Raji (cell line): ENCODE measurements around the gene CCNJL.

Source experiments
- POLR2A ChIP-seq: IDR thresholded peaks from 2 replicates; pipeline ENCODE4 v1.6.1; 2011; ENCODE audit warnings: low read depth, low read length, control low read depth; ENCODE audit not compliant: insufficient read depth

Gene CCNJL

GRCh38 chr5:160312134-160312959, at the start of gene CCNJL:
TSS of gene CCNJL (minus strand) at chr5:160312564. CDS start at chr5:160311923, 641 bp downstream.
- no peak for TF ChIP-seq POLR2A

GRCh38 chr5:160361624-160362228, 49.4 kb upstream of the CCNJL start:
- no peak for TF ChIP-seq POLR2A

GRCh38 chr5:160360310-160360709, 47.9 kb upstream of the CCNJL start:
- no peak for TF ChIP-seq POLR2A

- TF ChIP-seq POLR2A = no peak
Observed at GRCh38 chr5:160359816-160360215, 47.5 kb upstream of the CCNJL start.

GRCh38 chr5:160359242-160359641, 46.9 kb upstream of the CCNJL start:
- no peak for TF ChIP-seq POLR2A

- TF ChIP-seq POLR2A = no peak
Observed at GRCh38 chr5:160357861-160358411, 45.6 kb upstream of the CCNJL start.

GRCh38 chr5:160357394-160357793, 45.0 kb upstream of the CCNJL start:
- TF ChIP-seq POLR2A = no peak

- no peak for TF ChIP-seq POLR2A
Observed at GRCh38 chr5:160356550-160357347, 44.4 kb upstream of the CCNJL start.

- TF ChIP-seq POLR2A = no peak
Observed at GRCh38 chr5:160354666-160355065, 42.3 kb upstream of the CCNJL start.

- TF ChIP-seq POLR2A = no peak
Observed at GRCh38 chr5:160353379-160353778, 41.0 kb upstream of the CCNJL start.

GRCh38 chr5:160352308-160352707, 39.9 kb upstream of the CCNJL start:
- TF ChIP-seq POLR2A = no peak

GRCh38 chr5:160349935-160350303, 37.6 kb upstream of the CCNJL start:
- TF ChIP-seq POLR2A = no peak

- TF ChIP-seq POLR2A = no peak
Observed at GRCh38 chr5:160349249-160349934, 37.0 kb upstream of the CCNJL start.

GRCh38 chr5:160348080-160348479, 35.7 kb upstream of the CCNJL start:
- TF ChIP-seq POLR2A = no peak

- TF ChIP-seq POLR2A = no peak
Observed at GRCh38 chr5:160347448-160347847, 35.1 kb upstream of the CCNJL start.
